Heart left ventricle (tissue), 13 donors: Measurements from ENCODE around the gene KRI1.

Experiments
- CTCF ChIP-seq, 12 donors: fragments of 200-600 bp; sonication (generic) in 4 of 12; IDR thresholded peaks; one replicate each; pipeline versions ENCODE4 v1.5.0 to v1.8.0; 2018 to 2022; ENCODE audit warnings: antibody characterized with exemption in 12 of 12, mild to moderate bottlenecking in 5 of 12
- POLR2A ChIP-seq, 2 donors: fragments of 450-650 bp; IDR thresholded peaks; one replicate each; pipeline ENCODE4 v1.6.1; 2017; ENCODE audit warnings: antibody characterized with exemption in 2 of 2, mild to moderate bottlenecking in 2 of 2, moderate library complexity in 2 of 2
- donor health status: ischemic (EF 13 %, LVEDD 7.1; RV severe dilation, severe dysfunction).
- donor health status: DM: no; HTN: yes; CAD: no.
- donor health status: DM: no; HTN: no; CAD: no.
- donor health status: ischemic (EF 25% LVEDD 6.9; RV normal size, moderate dysfunction).
- donor health status: ischemic (EF 25% LVEDD 5.7; RV mildly dilated, moderate dysfunction).
- donor health status: ischemic (EF 35%, LVEDD 5.7; RV mildly dilated, moderate dysfunction).
- donor health status: nonischemic (EF 11% LVEDD 7.7; RV severe dilation, severe dysfunction).
- donor health status: DM: yes; HTN: yes; CAD: no.
- donor health status: PGD.
- donor health status: ischemic (EF 29% LVEDD 5.4; RV normal size, mild dysfunction).
- donor health status: nonischemic (EF 23%, LVEDD 6.1; RV moderate dilation, normal function).

GRCh38 chr19:10538204-10538983 is 27.4 kb downstream of the KRI1 start:
- no peak for TF ChIP-seq CTCF (IDR thresholded peaks at IDR 0.05)
- no peak for TF ChIP-seq POLR2A (IDR thresholded peaks at IDR 0.05)
